Keratinocyte (primary cell): Measurements from ENCODE around the gene CTNND1. TPM values are rescaled to one million over a fixed set of nuclear protein-coding genes. Genes with fewer than 3 reads are reported as not detected.

ENCODE experiments used
- DNase-seq: peaks from one replicate; pipeline ENCODE4 v3.0.0-alpha.2; 2011; ENCODE audit warnings: low read depth, missing footprints, low spot score
- FAIRE-seq: peaks from 2 replicates; lab custom pipeline; 2011; peaks lifted over from hg19 to GRCh38; lab: Jason Lieb, UNC
- H2AFZ ChIP-seq: 2 replicates; pipeline ENCODE4 v1.6.0; 2012; ENCODE audit warnings: low read length, control low read depth, inconsistent platforms; ENCODE audit not compliant: control insufficient read depth
- H3K27ac ChIP-seq: 2 replicates; pipeline ENCODE4 v1.5.1; 2011; ENCODE audit warnings: low read length; ENCODE audit not compliant: control insufficient read depth, insufficient read depth
- H3K27me3 ChIP-seq: 3 replicates; pipeline ENCODE4 v1.6.0; 2011; ENCODE audit warnings: low read length; ENCODE audit not compliant: control insufficient read depth, insufficient read depth; ENCODE audit errors: extremely low read depth
- H3K36me3 ChIP-seq, 2 experiments: 2 replicates in 1 of 2; 3 replicates in 1 of 2; pipeline ENCODE4 v1.5.1; 2011; ENCODE audit warnings: low read length in 2 of 2, mild to moderate bottlenecking in 1 of 2; ENCODE audit not compliant: control insufficient read depth in 2 of 2, insufficient read depth in 2 of 2; ENCODE audit errors: extremely low read depth in 1 of 2
- H3K4me1 ChIP-seq: 3 replicates; pipeline ENCODE4 v1.5.1; 2011; ENCODE audit warnings: low read length; ENCODE audit not compliant: control insufficient read depth, insufficient read depth; ENCODE audit errors: extremely low read depth
- H3K4me2 ChIP-seq: 3 replicates; pipeline ENCODE4 v1.6.0; 2011; ENCODE audit warnings: low read depth, low read length; ENCODE audit not compliant: control insufficient read depth, insufficient read depth; ENCODE audit errors: extremely low read depth
- H3K4me3 ChIP-seq, 3 experiments: fragments of 200-600 bp in 1 of 3; sonication (generic) in 1 of 3; 2 replicates in 2 of 3; 3 replicates in 1 of 3; pipeline ENCODE4 v1.5.1; 2011 to 2016; ENCODE audit warnings: low read length in 3 of 3, mild to moderate bottlenecking in 3 of 3, control low read depth in 2 of 3, inconsistent platforms in 1 of 3, low read depth in 1 of 3, mixed read lengths in 1 of 3, mixed run types in 1 of 3, moderate library complexity in 1 of 3; ENCODE audit not compliant: control insufficient read depth in 2 of 3, insufficient read depth in 2 of 3; ENCODE audit errors: extremely low read depth in 1 of 3
- H3K79me2 ChIP-seq: 2 replicates; pipeline ENCODE4 v1.6.0; 2012; ENCODE audit warnings: low read length; ENCODE audit not compliant: control insufficient read depth, insufficient read depth
- H3K9ac ChIP-seq: 3 replicates; pipeline ENCODE4 v1.6.0; 2011; ENCODE audit warnings: low read length; ENCODE audit not compliant: control insufficient read depth, insufficient read depth; ENCODE audit errors: extremely low read depth
- H3K9me1 ChIP-seq: 3 replicates; pipeline ENCODE4 v1.6.0; 2011; ENCODE audit warnings: low read length; ENCODE audit not compliant: control insufficient read depth, insufficient read depth; ENCODE audit errors: extremely low read depth
- H3K9me3 ChIP-seq: 2 replicates; pipeline ENCODE4 v1.5.1; 2012; ENCODE audit warnings: low read depth, low read length; ENCODE audit not compliant: control insufficient read depth
- H4K20me1 ChIP-seq: 3 replicates; pipeline ENCODE4 v1.6.0; 2011; ENCODE audit warnings: low read length; ENCODE audit not compliant: control insufficient read depth, insufficient read depth; ENCODE audit errors: extremely low read depth
- CTCF ChIP-seq, 3 experiments: IDR thresholded peaks in 1 of 3; conservative IDR thresholded peaks in 1 of 3; optimal IDR thresholded peaks in 1 of 3; 2 replicates in 2 of 3; 3 replicates in 1 of 3; pipeline versions ENCODE3 to v1.5.1; 2011; ENCODE audit warnings: low read length in 3 of 3, mild to moderate bottlenecking in 3 of 3, moderate library complexity in 2 of 3, control low read depth in 1 of 3, inconsistent platforms in 1 of 3; ENCODE audit not compliant: insufficient read depth in 2 of 3; ENCODE audit errors: extremely low read depth in 1 of 3
- EZH2 ChIP-seq: IDR thresholded peaks from one replicate; pipeline ENCODE4 v1.6.1; 2012; ENCODE audit warnings: inconsistent platforms, mild to moderate bottlenecking, low read length, moderate library complexity
- dilution Hi-C: fragments of 300-500 bp; cut with MboI; formaldehyde crosslinking; loops from one replicate; pipeline ENCODE4 v1.7.0; 2020; ENCODE audit warnings: low sequenced_read_pairs; ENCODE audit not compliant: extremely low pct_ligation_motif_present
- polyA plus RNA-seq, 5 experiments: library from polyadenylated mRNA; depleted of rRNA in 3 of 5; stranded (reverse) in 3 of 5; stranded (forward) in 1 of 5; unstranded in 1 of 5; fragments of >200 nt; gene quantifications; 1 replicate in 1 of 5; 2 replicates in 3 of 5; 3 replicates in 1 of 5; pipeline versions ENCODE4 v1.2.1 to v1.2.3, GENCODE V29; 2011 to 2012; ENCODE audit warnings: missing spikeins in 2 of 5, low read depth in 1 of 5, low replicate concordance in 1 of 5

The CTNND1 gene
- polyA plus RNA-seq, 1 donor (not counting 4 experiments of a cell fraction or from before 2014, with no cell fraction given), result 144 TPM

GRCh38 chr11:57815877-57816276 is 54.3 kb downstream of the CTNND1 start:
- Histone ChIP-seq H3K9me3 (no peaks in the 10 kb centered on the region), H3K4me1 (no peaks in the 10 kb centered on the region), H3K9ac (no peak overlapping the region), H3K27me3 (no peaks in the 10 kb centered on the region), H3K27ac (no peak overlapping the region), H3K4me2 (no peak overlapping the region), H3K36me3 (peaks cover 30 to 41% of the 10 kb centered on the region in 2 experiments), H3K4me3 (no peak overlapping the region), H2AFZ (no peak overlapping the region), H4K20me1 (no peaks in the 10 kb centered on the region), H3K9me1 (no peaks in the 10 kb centered on the region), H3K79me2 (no peaks in the 10 kb centered on the region)
- no peak for DNase-seq
- dilution Hi-C loops, result no loop called here
- TF ChIP-seq CTCF (optimal IDR thresholded peaks at IDR 0.05 in 1 of 3, IDR thresholded peaks at IDR 0.05 in 1 of 3, conservative IDR thresholded peaks at IDR 0.05 in 1 of 3; ENCODE audit: extremely low read depth in 1 of 3, insufficient read depth in 2 of 3, low read length in 3 of 3) (no peak), EZH2 (no peak)
- FAIRE-seq, result no peak

GRCh38 chr11:57818812-57819211 is 57.2 kb downstream of the CTNND1 start:
- no peak for TF ChIP-seq EZH2
- TF ChIP-seq CTCF (optimal IDR thresholded peaks at IDR 0.05 in 1 of 3, IDR thresholded peaks at IDR 0.05 in 1 of 3, conservative IDR thresholded peaks at IDR 0.05 in 1 of 3; ENCODE audit: extremely low read depth in 1 of 3, insufficient read depth in 2 of 3, low read length in 3 of 3), result no peak
- Histone ChIP-seq H3K9me1 (no peaks in the 10 kb centered on the region), H3K4me3 (no peak overlapping the region), H2AFZ (no peak overlapping the region), H3K4me2 (no peak overlapping the region), H4K20me1 (no peaks in the 10 kb centered on the region), H3K9ac (no peak overlapping the region), H3K36me3 (peaks cover 26 to 38% of the 10 kb centered on the region in 2 experiments), H3K27me3 (no peaks in the 10 kb centered on the region), H3K79me2 (no peaks in the 10 kb centered on the region), H3K27ac (no peak overlapping the region), H3K4me1 (no peaks in the 10 kb centered on the region), H3K9me3 (no peaks in the 10 kb centered on the region)
- dilution Hi-C loops, result no loop called here
- FAIRE-seq, result no peak
- DNase-seq, result no peak
